ENCODE data around the gene GLB1L2. TPM values are rescaled to one million over a fixed set of nuclear protein-coding genes. Genes with fewer than 3 reads are reported as not detected.

GLB1L2 gene
- total RNA-seq, 2 donors from 2014 or later: 45.6 to 60.0 TPM

DNA sequence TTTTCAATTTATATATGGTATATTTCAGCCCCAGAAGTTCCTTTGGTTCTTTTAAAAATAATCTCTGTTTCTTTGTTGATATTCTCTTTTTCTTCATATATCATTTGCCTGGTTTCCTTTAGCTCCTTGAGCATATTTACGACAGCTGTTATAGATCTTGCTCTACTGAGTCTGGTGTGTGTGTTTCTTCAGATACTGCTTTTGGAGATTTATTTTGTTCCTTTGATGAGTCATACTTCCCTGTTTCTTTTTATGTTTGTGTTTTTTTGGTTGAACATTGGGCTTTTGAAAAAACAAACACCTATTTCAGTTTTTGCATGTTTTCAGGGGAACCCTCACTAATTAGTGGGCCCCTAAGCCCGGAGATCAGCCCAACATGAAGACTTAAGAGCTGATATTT, 23.3 kb downstream of the GLB1L2 start:
- Histone ChIP-seq H3K27me3 (replicated peaks; ENCODE audit: insufficient read depth) (no peaks in the 10 kb centered on the region), H3K36me3 (no peaks in the 10 kb centered on the region), H3K27ac (peak overlapping the region; percentile 66 to 85), H3K9me3 (no peaks in the 10 kb centered on the region), H3K4me1 (replicated peaks) (no peaks in the 10 kb centered on the region), H3K4me3 (no peak overlapping the region)
- no peak for DNase-seq (ENCODE audit: low spot score)
- intact Hi-C loops (cut with DNase I): no loop called here
- TF ChIP-seq POLR2AphosphoS5 (IDR thresholded peaks at IDR 0.05) (no peak), POLR2A (IDR thresholded peaks at IDR 0.05) (no peak)
- TF ChIP-seq, protein P1, sequence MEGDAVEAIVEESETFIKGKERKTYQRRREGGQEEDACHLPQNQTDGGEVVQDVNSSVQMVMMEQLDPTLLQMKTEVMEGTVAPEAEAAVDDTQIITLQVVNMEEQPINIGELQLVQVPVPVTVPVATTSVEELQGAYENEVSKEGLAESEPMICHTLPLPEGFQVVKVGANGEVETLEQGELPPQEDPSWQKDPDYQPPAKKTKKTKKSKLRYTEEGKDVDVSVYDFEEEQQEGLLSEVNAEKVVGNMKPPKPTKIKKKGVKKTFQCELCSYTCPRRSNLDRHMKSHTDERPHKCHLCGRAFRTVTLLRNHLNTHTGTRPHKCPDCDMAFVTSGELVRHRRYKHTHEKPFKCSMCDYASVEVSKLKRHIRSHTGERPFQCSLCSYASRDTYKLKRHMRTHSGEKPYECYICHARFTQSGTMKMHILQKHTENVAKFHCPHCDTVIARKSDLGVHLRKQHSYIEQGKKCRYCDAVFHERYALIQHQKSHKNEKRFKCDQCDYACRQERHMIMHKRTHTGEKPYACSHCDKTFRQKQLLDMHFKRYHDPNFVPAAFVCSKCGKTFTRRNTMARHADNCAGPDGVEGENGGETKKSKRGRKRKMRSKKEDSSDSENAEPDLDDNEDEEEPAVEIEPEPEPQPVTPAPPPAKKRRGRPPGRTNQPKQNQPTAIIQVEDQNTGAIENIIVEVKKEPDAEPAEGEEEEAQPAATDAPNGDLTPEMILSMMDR (IDR thresholded peaks at IDR 0.05): no peak
- WGBS: 68% methylated on average over 2 of the region's 2 CpGs

DNA sequence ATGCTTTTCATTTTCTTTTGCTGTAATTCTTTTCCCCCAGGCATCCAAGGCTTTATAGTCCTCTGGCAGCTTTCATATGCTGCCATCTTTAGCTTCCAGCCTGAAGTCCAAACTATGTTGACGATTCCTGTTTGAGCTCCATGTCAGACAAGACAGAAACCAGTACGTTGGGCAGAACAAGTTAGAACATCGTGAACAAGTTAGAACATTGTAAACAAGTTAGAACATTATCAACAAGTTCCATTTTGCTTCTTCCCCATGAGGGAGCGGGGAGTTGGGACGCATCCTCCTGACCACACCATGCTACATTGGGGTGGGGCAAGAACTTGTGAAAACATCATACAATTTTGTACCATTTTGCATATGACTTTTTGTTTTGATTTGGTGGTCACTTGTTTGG, 23.9 kb downstream of the GLB1L2 start:
- intact Hi-C loops (cut with DNase I): no loop called here
- peak; percentile 92 for TF ChIP-seq POLR2AphosphoS5 (IDR thresholded peaks at IDR 0.05)
- TF ChIP-seq, protein P1 (IDR thresholded peaks at IDR 0.05): no peak
- Histone ChIP-seq H3K27ac (peak overlapping the region; percentile 66 to 85), H3K9me3 (no peaks in the 10 kb centered on the region), H3K27me3 (replicated peaks; ENCODE audit: insufficient read depth) (no peaks in the 10 kb centered on the region), H3K4me3 (no peak overlapping the region), H3K36me3 (no peaks in the 10 kb centered on the region), H3K4me1 (replicated peaks) (no peaks in the 10 kb centered on the region)
- WGBS: 41% methylated on average over 5 of the region's 5 CpGs
- peak; percentile 51 for DNase-seq (ENCODE audit: low spot score)

DNA sequence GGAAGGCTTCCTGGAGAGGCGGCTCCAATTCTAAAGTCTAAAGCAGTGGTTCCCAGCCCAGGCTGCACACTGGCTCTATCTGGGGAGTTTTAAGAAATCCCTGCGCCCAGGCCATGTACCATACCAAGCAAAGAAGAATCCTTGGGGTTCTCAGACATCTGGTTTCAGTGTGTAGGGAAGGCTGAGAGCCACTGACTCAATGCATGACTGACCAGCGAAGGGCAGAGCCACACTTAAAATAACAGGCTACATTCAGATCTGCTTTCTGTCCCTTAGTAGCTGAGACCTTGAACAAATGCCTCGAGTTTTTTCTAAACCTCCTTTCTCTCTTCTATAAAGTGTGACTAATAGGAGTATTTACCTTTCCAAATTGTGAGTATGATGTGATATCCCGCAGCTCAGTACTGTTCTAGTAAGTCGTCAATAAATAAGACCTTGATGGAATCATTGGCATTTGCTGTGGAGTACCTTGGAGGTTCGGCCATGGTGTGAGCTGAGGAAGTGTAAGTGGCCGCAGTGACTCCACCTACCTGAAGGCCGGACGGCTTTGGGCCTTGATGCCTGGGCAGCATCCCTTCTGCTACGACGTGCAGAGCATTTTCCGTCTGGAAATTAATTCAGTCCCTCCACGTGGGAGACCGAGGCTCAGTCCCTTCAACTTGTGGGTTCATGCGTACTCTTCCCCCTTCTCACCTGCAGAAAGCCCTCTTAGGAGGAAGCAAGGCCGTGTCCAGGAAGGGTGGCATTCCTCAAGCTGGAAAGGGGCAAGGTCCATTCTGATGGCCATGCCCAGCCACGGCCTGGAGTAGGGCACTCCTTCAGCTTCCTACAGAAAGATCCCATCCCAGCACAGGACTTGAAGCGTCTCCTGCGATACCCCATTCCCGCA, 25.1 kb downstream of the GLB1L2 start:
- WGBS: 92% methylated on average over 21 of the region's 21 CpGs
- peak overlapping the region; percentile 66 to 85 for H3K27ac ChIP-seq
- DNase-seq (ENCODE audit: low spot score): no peak
- no peaks in the 10 kb centered on the region for H3K27me3 ChIP-seq (replicated peaks; ENCODE audit: insufficient read depth)
- no peaks in the 10 kb centered on the region for H3K4me1 ChIP-seq (replicated peaks)
- no peak overlapping the region for H3K4me3 ChIP-seq
- TF ChIP-seq POLR2A (IDR thresholded peaks at IDR 0.05): no peak
- TF ChIP-seq POLR2AphosphoS5 (IDR thresholded peaks at IDR 0.05): no peak
- TF ChIP-seq, protein P1 (IDR thresholded peaks at IDR 0.05): no peak
- no peaks in the 10 kb centered on the region for H3K36me3 ChIP-seq
- intact Hi-C loops (cut with DNase I): no loop called here
- H3K9me3 ChIP-seq: no peaks in the 10 kb centered on the region

DNA sequence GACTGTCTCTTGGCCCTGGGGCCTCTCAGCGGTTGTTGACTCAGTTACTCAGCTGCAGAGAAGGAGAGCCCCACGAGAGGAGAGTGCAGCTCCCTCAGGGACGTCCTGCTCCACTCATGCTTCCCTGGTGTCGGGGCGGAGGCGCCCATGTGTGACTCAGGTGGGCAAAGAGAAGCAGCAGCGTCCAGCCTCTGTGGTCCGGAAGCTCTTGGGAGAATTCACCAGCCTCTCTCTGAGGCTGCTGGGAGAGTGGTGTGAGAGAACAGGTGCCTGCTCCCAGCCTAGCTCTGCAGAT, 25.7 kb downstream of the GLB1L2 start:
- no peak for DNase-seq (ENCODE audit: low spot score)
- intact Hi-C loops (cut with DNase I): no loop called here
- H3K27ac ChIP-seq: no peak overlapping the region
- H3K27me3 ChIP-seq (replicated peaks; ENCODE audit: insufficient read depth): no peaks in the 10 kb centered on the region
- H3K9me3 ChIP-seq: no peaks in the 10 kb centered on the region
- no peaks in the 10 kb centered on the region for H3K4me1 ChIP-seq (replicated peaks)
- H3K4me3 ChIP-seq: no peak overlapping the region
- TF ChIP-seq, protein P1 (IDR thresholded peaks at IDR 0.05): no peak
- TF ChIP-seq POLR2A (IDR thresholded peaks at IDR 0.05): no peak
- TF ChIP-seq POLR2AphosphoS5 (IDR thresholded peaks at IDR 0.05): no peak
- 90% methylated on average over 8 of the region's 8 CpGs for WGBS
- H3K36me3 ChIP-seq: no peaks in the 10 kb centered on the region

Measured in prostate gland (tissue), 2 donors.